GM19025 (cell line): Measurements from ENCODE around the gene UBL5.

Experiments
- ATAC-seq: cut with Tn5 transposase; IDR thresholded peaks from one replicate; pipeline ENCODE4 v1.9.1; 2021; ENCODE audit warnings: mild to moderate bottlenecking, low read depth, moderate library complexity; ENCODE audit not compliant: unreplicated experiment

UBL5 gene

DNA sequence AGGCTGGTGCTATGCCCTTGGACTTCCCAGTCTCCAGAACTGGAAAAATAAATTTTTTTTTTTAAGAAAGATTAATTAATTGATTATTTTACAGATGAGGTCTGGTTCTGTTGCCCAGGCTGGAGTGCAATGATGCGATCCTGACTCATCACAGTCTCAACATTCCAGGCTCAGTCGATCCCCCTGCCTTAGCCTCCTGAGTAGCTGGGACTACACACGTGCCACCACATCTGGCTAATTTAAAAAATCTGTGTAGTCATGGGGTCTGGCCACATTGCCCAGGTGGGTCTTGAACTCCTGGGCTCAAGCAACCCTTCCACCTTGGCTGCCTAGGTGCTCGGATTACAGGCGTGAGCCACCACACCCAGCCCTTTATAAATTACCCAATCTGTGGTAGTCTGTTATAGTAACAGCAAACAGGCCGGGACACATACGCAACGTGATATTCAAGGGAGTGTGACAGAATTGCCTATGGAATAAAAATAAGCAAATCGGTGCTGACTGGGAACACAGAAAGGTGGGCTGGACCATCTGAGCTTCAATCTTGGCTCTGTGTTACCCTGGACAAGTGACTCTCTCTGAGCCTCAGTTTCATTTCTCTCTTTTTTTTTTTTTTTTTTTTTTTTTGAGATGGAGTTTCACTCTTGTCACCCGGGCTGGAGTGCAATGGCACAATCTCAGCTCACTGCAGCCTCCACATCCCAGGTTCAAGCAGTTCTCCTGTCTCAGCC is 50.2 kb downstream of the UBL5 start:
- no peak for ATAC-seq

DNA sequence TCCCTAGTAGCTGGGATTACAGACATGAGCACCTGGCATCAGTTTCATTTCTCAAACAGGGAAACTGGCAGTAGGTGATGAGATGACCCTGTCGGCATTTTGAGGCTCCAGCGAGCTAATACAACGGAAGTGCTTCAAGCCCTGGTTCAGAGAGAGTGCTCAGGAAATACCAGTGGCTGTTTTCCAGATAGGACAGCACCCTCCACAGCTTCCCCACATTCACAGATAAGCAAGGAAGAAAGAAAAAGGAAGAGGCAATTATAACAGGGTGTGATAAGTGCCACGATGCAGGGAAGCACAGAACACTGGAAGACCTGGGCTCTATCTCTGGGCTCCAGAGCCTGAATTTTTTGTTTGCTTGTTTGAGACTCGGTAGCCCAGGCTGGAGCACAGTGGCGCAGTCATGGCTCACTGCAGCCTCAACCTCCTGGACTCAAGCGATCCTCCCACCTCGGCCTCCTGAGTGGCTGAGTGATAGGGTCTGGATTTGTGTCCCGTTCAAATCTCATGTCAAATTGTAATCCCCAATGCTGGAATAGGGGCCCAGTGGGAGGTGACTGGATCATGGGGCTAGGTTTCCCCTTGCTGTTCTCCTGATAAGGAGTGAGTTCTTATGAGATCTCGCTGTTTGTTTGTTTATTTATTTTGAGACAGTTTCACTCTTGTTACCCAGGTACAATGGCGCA is 50.9 kb downstream of the UBL5 start:
- ATAC-seq, result no peak
